ENCODE results near the gene FICD.

FICD gene

DNA sequence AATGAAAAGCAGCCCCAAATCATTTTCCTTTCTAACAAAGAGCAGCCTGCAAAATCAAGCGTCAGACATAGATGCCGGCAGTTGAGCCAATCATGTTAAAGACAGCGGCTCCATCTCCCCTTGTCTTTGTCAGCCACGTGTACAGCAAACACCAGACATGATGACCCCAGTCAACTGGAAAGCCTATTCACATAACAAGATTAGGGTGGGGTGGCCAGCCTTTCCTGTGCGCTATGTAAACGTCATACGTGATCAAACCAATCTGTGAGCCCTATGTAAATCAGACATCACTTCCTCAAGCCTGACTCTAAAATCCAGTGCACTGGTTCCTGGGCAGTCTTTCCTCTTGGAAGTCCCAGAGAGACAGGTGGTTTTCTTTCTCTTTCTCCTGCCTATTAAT lies 9.9 kb upstream of the FICD start:
- no peak for DNase-seq

DNA sequence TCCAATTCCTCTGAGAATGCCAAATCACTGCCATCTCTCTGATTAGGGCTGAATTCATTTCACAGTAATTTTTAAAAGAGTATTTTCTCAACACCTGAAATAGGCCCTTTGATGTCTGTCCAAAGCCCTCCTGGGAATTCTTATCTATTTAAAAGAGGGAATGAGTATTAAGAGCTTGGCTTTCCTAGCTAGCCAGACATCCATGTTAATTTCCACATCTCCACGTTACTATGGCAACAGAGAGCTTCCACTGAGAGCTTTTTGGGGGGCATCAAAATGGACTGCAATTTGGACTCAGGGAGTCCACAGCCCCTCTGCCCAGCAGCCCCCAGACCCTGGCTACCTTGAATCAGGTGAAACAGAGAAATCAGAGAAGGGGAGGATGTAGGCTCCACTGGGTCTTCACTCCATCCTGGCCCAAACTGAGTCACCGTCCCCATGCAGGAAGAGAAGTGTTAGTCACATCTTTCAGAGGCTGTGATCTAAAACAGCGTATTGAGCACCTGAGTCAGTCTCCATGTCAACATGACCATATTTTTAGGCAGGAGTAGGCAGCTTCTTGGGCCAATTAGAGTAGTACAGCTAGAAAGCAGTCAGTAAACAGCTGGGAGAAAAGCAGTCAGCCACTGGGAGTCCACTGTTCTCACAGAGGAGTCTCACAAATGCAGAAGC lies 7.0 kb upstream of the FICD start:
- DNase-seq: no peak

DNA sequence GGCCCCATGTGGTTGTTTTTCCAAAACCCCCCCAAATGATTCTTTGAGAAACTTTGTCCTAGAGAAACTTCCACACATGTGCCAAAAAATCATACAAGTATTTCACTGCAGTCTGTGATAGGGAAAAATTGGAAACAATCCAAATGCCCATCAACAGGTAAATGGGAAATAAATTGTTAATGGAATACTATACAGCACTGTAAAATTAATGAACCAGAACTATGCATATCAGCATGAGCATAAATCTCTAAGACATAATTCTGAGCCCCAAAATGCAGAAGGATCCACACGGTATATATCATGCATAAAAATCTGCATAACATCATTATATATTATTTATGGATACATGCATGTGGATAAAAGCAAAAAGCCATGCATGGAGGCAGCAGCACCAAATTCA lies 5.3 kb upstream of the FICD start:
- no peak for DNase-seq

DNA sequence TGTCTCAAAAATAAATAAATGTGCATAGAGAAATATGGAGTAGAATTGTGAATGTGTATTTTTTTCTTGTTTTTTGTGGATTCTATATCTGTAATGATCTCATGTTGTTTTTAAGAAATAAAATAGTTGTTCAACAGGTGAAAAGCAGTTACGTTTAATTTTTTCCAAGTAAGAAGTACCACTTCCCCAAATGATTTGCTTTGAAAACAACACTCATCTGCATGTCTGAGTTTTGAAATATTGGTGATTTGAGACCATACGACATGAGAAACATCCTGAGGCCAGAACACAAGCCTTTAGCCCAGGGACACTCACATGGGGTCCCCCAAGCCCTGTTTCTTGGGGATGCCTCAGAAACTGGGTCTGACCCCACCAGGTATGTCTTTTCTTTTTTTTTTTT lies 4.2 kb upstream of the FICD start:
- DNase-seq: no peak

DNA sequence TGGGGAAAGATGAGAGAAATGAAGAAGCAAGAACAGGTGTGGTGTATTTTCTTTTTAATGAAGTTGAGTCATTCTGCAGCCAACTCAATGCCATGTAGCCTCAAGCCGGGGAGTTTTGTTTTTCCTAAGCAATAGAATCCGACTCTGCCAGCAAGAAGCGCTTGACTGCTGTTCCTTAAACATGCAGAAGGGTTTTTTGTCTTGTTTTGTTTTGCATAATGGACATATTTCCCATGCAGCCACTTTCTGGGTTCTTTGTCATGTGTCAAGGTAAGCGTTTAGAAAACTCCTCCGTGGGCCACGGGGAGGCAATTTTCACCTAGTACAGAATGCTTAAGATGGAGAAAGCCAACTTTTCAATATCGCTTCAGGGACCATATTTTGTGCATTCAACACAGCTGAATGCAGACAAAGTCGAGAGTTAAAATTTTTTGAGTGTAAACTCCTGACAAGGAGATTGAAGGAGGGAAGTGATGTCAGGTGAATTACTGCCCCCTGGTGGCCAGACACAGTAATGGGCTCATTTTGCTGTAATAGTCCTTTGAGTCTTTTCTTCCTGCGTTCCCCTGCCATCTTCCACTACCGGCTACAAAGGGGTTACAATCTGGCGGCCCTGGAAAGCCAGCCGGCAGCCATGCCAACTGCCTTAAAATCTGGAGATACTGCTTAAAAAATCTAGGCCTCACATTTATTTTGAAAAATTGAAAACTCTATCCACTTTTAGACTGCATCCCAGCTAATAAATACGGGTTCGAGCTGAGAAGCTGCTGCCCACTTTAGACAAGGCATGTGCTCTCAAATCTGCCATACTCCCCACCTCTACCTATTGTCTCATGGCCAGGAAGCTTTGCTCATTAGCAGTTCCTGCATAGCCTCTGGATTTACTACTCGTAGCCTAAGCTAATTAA lies 3.2 kb upstream of the FICD start:
- peak; percentile 73 for DNase-seq

DNA sequence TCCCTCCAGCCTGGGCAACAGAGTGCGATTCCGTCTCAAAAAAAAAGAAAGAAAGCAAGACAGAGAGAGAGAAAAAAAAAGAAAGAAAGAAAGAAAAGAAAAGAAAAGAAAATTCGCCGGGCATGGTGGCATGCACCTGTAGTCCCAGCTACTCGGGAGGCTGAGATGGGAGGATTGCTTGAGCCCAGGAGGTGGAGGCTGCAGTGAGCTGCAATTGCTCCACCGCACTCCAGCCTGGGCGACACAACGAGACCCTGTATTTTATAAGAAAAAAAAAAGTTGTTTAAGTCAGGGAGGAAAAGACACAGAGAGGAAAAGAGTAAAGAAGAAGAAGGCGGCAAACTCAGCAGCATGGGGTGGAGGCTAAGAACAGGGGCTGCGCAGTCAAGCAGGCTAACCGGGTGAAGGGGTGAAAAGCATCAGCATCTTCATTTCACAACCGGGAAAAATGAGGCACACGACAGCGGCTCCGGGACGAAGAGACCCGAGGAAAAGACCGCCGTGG lies 557 bp upstream of the FICD start:
- DNase-seq: no peak

DNA sequence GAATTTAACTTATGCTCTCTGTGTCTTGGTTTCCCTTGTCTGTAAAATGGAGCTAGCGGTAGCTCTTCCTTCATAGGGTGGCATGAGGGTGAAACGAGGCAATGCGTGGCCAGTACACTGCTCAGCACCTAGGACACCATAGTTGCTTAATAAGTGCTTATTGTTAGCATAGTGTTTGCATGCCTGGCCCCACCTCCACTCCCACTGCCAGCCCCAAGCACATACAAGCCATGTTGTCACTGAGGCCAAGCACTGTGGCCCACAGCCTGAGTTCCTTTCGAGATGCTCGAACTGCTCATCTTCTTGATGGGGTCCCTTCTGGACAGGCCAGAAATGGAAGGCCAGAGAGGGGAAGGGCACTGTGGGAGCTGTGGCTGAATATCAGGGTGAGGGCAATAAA lies 839 bp downstream of the FICD start:
- DNase-seq: no peak

DNA sequence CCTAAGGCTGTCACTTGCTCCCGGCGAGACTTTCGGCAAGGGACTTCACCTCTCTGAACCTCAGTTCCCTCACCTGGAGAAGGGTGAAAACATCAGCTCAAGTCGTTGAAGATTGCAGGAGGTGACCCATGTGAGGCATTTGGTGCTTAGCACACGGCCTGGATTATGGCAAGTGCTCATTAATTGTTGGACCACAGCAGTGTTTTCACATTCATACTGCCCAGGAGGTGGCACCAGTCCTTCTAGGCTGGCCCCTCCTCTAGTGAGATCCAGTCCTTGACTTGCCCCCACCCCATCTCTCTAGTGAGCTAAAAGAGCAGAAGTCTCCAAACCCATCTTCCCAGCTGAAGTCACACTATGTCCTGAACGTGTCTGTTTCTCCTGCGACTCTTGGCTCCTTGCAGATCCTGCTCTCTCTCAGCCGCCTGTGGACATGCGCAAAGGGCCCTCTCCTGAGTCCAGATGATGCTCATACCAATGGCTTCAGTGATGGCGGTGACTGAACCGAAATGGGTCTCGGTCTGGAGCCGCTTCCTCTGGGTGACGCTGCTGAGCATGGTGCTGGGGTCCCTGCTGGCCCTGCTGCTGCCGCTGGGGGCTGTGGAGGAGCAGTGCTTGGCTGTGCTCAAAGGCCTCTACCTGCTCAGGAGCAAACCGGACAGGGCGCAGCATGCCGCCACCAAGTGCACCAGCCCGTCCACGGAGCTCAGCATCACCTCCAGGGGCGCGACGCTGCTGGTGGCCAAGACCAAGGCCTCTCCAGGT lies 1.6 kb downstream of the FICD start:
- no peak for DNase-seq

DNA sequence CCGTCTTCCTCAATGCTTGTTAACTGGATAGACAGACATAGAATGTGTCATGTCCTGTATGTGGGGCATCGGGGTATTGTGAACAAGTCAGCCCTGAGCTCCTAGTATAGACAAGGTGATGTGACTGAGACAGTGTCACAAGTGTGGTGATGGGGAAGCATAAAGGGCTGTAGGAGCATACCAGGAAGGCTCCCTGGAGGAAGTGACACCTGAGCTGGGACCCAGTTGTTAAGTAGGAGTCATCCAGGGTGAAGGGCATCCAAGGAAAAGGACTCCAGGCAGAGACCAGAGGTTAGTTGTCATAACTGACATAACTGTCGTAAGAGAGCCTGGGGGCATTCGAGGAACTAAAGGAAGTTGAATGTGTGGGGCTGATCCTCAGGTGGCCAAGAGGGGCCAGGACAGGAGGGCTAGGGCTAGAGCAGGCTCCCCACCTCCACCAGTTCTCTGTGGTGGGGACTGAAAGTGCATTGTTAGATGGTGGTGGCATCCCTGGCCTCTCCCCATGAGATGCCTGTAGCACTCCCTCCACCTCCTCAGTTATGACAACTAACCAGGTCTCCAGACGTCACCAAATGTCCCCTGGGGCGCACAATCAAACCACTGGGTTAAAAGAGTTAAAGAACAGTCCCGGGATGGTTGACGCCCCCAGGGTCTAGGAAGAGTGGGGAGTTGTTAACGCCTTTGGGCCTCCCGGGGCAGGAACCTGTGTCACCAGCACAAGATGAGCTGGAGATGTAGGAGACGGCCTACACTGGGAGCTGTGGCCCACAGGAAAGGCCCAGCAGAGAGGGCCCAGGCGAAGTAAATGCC lies 2.4 kb downstream of the FICD start:
- DNase-seq: no peak

DNA sequence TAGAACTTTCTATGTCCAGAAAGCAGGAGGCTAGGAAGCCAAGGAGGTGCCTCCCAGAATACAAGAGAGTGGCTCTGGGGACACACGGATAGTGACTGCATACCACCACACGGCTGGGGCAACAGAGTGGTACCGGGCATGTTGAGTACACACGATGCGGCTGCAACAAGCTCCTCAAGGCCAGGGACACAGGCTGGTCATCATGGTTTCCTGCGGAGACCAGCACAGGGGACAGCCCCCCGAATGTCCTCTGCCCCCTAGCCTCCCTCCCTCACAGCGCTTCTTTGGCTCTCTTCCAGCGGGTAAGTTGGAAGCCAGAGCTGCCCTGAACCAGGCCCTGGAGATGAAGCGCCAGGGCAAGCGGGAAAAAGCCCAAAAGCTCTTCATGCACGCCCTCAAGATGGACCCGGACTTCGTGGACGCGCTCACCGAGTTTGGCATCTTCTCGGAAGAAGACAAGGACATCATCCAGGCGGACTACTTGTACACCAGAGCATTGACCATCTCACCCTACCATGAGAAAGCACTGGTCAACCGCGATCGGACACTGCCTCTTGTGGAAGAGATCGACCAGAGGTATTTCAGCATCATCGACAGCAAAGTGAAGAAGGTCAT lies 3.1 kb downstream of the FICD start:
- DNase-seq: no peak

DNA sequence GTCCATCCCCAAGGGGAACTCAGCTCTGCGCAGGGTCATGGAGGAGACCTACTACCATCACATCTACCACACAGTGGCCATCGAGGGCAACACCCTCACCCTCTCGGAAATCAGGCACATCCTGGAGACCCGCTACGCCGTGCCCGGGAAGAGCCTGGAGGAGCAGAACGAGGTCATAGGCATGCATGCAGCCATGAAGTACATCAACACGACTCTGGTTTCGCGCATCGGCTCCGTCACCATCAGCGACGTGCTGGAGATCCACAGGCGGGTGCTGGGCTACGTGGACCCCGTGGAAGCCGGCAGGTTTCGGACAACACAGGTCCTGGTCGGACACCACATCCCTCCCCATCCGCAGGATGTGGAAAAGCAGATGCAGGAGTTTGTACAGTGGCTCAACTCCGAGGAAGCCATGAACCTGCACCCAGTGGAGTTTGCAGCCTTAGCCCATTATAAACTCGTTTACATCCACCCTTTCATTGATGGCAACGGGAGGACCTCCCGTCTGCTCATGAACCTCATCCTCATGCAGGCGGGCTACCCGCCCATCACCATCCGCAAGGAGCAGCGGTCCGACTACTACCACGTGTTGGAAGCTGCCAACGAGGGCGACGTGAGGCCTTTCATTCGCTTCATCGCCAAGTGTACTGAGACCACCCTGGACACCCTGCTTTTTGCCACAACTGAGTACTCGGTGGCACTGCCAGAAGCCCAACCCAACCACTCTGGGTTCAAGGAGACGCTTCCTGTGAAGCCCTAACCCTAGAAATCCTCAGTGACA lies 3.8 kb downstream of the FICD start:
- DNase-seq: no peak

DNA sequence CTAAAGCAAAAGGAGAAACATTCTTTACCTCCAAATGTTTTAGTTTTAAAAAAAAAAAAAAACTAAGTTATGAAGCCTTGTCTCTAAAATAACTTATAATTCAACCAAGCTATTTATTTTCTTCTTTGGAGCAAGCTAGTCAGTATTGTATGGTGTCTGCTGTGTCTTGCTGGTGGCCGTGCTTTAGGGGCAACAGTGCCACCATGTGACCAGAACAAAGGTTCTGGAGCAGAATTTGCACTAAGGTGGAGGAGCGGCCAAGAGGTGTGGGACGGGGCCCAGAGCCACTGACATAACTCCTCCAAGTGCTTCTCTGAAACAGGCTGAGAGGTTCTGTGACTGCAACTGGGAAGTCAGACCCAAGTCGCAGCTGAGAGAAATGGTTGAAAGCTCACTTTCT lies 4.5 kb downstream of the FICD start:
- no peak for DNase-seq

DNA sequence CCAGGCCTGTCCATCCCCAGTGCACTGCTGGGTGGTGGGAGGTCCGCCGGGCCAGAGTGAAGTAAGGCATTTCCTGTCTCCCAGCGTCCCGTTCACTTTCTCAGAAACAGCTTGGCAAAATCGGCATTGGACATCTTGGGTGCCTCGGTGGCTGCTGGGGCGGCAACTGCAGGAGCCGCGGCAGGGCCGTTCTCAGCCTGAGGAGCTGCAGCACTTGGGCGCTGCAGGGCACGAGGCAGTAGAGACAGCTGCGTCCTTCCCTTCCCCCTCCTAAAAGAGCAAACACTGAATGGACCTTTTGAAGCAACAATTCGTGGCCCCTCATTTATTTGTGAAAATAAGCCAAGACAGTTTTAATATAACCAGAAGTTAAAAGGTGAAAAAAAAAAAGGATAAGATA lies 8.3 kb downstream of the FICD start:
- DNase-seq: no peak

DNA sequence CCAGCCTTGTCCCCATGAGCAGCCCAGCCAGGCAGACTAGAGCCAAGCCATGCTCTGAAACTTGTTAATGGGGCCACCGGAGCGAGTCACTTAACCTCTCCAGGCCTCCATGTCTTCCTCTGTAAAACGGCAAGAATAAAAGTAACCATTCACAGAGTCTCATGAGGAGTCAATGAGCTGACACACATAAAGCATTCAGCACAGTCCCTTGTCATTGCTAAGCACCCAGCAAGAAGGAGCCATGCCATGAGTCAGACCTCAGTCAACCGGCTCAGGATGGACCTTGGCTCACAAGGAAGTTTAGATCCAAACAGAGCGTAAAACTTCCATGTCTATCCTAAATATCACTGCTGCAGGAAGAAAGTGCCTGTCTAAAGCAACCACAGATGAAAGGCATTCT lies 10.6 kb downstream of the FICD start:
- no peak for DNase-seq

DNA sequence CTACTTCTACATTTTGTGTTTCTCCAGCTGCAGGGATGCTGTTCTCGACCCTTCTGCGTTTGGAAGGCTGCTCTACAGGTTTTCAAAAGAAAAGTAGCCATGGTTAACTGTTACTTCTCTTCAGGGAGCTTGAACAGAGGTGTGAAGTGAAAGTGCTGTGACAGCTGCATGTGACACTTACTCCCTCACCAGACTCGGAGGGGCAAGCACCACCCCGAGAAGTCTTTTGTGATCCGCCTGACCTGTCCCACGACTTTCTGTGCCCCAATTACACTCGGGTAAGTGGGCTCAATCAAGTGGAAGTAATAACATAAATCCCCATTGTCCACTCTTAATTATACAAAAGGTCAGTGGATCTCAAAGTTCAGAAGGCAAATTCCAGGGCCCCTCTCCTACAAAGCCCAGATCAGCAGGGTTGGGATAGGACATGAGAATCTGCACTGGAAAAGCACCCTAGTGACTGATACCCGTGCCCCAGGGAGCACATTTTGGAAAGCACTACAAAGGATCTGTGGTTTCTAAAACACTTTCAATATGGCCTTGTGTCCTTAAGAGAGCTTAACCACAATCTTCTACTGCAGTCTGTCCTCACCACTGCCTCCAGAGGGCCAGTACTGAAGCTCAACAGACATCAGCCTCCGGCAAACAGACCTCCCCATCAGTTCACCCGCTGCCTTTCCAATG lies 11.5 kb downstream of the FICD start:
- no peak for DNase-seq

DNA sequence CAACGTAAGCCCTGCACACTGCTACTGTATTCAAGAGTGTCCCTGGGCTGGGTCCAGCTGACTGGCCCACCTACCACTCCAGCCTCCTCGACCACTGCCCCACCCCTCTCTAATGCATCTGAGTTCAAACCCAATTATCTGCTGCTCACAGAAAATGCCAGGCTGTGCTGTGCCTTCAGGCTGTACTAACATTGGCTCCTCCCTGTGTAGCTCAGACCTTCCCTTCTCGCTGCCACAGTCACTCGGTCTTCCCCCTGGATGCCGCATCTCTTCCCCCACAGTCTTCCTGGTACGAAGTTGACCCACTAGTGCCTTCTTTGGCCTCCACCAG lies 12.1 kb downstream of the FICD start:
- DNase-seq: no peak

DNA sequence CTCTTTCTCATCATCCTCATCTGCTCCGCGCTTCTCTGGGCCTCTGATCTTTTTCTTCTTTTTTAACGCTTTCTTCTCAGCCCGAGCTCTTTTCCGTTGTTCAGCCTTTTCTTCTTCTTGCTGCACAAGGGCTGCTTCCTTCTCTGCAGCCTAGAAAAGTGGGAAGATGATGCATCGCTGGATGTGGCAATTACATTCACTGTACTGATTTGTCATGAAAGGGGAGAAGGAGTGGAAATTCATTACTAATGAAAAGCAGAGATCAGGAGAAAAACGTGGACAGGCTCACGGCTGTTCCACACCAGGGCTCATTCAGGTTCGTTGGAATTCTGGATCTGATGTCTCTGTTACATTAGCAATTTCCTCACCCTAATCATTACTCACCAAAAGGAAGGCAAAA lies 15.1 kb downstream of the FICD start:
- no peak for DNase-seq

DNA sequence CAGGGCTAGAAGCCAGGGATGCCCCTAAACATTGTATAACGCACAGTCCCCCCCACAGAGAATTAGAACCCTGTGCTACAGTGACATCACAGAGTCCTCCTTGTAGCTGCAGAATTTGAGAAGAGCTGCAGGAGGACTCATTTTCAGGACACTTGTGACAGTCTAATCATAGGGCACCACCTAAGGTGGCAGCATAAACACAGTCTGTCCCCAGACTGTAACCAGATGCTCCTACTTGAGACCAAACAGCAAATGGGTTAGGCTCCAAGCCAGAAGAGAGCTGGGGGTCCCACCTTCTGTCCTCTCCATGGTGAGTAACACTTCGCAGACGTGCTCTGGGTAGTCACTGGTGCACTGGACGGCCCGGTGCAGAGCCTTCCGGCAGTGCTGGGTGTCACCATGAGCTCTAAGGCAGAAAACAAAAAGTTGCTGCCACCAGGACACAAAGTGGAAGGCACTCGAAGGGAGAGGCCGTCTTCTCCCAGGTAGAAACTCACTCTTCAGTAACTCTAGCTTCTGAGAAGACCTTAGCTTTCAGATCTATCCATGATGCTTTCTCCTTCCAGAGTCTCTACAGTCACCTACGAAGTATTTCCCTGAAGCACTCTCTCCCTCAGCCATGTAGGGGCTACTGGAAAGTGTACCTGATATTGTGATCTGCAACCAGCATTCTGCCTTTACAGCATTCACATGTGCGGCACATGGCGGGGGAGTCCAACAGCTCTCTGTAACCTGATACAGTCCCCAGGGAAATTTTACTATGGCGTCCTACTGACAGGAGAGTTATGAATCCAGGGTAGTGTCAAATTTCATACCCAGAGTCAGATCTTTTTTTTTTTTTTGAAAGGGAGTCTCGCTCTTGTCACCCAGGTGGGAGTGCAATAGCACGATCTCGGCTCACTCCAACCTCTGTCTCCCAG lies 17.1 kb downstream of the FICD start:
- DNase-seq: peak; percentile 84

DNA sequence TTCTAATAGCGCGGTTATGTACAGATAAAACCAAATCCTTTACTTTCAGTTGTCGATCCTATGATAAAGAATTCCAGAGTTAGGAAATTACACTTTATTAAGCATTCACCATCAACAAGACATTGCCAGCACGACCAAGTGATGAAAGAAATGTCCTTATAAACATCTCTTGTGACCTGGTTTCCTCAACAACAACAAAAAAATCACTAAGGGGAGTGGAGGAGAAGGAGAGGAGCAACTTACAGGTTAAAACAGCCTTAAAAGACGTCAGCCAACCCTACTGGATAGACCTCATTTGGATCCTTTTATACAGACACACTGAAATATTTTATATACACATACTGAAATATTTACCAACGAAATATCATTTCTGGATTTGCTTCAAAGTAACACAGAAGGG lies 23.1 kb downstream of the FICD start:
- DNase-seq: no peak
